GM19035 (cell line): ENCODE measurements around the gene IL1RAPL1.

ENCODE experiments used
- ATAC-seq: cut with Tn5 transposase; IDR thresholded peaks from one replicate; pipeline ENCODE4 v1.9.1; 2021; ENCODE audit not compliant: unreplicated experiment

The IL1RAPL1 gene

DNA sequence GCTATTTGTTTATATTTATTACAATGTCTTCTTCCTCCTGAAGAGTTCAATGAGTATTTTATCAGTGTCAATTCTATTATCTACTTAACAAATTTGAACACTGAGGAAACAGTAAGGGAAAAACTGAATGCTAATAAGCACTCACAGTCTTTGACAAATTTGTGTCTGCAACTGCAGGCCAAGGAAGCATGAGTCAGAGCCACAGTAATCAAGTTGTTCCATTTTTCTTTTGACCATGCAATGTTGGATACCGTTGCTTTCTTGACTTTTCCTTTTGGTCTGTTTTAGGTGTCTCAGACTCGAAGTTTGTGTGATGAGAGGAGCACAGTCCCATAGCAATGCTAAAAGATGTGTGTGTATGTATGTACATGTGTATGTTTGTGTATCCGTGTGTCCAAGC lies 359.6 kb downstream of the IL1RAPL1 start:
- no peak for ATAC-seq

DNA sequence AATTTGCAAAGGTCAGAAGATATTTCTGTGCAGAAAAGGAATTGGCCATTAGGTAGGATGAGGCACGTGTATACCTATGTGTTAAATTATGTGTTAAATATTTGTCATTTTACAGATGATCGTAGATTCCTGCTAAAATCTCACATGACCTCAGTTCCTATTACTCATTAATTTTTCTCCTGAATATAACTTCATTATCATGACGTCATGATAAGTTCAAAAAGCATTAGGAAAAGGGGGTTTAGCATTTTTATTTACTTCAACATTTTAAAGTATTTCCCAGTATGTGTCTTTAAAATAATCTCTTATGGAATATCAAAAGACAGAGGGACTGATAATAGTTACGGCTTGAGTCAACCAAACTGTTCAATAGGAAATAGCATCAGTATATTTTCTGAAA lies 372.8 kb downstream of the IL1RAPL1 start:
- no peak for ATAC-seq

DNA sequence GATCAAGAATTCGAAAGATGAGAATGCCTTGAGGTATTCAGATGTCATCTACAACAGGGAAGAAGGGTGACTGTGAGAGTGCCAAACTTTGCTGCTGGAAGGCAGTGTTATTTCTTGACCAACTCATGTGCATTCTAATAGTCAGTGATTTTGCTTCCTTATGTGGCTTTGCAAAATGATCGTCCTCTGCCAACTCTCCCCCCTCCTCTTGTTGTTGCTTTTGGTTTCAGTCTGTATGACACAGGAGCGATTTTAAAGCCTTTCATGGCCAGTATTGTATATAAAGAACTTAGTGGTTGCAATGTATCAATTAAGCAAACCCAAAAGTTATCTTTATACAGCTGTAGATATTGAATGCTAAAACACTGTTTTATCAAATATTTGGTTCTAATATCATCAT lies 379.1 kb downstream of the IL1RAPL1 start:
- ATAC-seq: no peak

DNA sequence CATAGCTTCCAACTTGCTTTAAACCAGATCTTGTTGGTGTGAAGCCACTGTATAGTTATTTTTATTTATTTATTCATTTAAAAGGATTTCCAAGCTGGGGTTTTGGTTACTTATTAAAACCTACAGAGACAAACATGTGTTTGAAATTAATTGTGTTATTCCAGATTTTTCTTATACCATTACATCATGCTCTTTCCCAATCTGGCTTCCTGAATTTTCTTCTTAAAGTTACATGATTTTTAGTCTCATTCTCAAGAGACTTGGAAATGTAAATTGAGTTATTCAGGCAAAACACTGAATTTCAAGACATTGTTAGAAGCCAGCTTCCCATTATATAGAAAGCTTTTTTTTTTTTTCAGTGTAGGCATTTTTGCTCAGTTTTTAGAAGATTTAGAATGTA lies 381.9 kb downstream of the IL1RAPL1 start:
- no peak for ATAC-seq

DNA sequence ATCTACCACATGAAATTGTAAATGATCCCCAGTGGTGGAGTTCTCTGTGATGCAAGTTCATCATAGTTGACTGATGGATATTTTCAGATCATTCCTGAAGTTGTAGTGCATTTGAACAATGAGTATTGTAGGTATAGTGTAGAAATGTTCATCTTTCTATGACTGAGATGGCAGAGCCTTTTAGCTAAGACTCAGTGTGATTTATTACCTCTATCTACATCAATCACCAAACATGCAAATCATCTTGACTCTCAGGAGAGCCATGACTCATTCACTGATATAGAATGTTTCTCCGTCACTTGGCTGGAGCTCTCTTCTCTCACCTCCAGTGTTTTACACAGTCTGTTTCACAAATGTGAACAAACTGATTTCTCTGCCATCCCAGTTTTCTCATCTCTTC lies 392.6 kb downstream of the IL1RAPL1 start:
- ATAC-seq: no peak

DNA sequence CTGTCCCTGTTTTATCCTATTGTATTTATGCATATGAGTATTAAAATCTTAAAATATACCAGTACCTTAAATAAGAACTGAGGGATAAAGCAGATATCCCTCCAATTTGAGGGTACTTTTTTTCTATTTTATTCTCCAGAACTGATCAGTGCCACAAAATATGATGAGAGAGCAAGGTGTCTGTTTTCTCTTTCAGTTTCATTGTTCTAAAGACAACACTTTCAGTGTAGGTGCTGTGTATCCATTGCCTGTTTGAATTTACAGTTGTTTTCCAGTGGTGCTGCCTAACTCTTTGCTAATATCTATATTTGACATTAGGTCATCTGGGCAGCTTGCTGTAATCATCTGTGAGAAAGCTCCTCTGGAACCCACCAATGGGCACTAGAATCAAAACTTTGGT lies 394.7 kb downstream of the IL1RAPL1 start:
- ATAC-seq: no peak

DNA sequence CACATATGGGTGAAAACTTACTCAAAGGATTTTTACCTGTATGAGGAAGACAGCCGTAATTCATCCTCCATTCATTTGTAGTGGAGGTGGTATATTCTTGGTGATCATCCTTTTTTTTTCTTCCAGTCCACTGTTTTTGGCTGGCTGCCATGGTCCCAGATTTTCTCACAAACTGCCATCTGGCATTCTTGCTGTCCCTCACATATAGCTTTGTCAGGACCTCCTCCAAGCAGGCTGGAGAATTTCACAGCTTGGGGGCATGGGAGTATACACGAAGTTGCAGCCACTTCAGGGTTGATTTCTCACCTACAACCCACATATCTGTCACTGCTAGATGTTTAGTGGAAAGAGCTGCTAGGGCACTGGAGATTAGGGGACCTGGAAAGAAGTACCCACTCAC lies 401.0 kb downstream of the IL1RAPL1 start:
- ATAC-seq: no peak

DNA sequence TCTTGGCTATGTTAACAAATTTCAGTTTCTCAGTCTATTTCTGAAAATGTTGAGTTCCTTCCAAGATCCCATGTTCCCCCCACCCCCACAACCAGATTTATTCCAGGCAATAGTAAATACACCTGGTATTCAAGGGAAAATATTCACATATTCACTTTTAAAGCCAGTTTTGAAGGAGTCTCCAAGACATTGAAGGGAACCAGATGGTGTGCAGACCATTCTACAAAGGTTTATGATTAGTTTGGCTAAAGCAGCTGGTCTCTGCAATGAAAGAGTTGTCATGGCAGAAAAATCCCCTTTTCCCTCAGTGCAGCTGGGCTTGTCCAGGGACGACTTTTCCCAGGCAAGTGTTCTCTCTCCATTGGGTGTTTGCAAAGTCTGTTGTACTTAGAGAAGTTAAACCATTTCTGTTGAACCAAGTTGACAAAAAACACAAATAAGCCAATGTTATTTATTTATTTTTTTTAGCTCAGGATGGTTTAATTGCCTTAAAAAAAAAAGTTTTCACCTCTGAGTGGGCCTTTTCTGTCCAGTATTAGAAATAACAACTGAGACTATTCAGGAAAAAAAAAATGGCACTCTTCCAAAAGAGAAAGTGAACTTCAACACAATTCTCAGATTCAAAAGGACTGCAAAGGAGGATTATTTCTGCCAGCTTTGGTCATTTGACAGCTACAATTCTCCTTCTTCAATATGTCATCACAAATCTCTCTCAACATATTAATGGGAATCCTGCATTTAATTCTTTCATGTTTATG lies 410.6 kb downstream of the IL1RAPL1 start:
- no peak for ATAC-seq

DNA sequence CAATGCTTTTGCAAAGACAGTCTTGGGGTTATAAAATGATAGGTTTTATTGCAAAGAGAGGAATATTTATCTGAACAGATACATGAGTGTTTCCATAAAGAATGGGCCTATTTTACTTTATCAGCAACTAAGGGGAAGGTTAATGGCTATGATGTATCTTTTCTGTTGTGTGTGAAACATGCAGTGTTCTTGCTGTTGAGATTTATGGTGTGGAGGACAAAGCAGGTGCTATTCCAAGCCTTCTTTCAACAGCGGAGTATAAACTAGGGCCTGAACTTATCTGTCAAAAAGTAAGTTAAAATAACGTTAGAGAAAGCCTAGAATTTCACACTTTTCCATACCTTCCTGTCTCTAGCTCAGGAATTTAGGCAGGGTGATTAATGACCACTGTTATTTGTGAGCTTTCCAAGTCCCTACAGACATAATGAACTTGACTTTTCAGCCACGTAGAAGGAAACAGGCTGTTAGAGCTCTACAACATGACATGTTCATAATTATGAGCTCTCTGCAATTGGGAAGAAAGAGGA lies 411.4 kb downstream of the IL1RAPL1 start:
- ATAC-seq: no peak

DNA sequence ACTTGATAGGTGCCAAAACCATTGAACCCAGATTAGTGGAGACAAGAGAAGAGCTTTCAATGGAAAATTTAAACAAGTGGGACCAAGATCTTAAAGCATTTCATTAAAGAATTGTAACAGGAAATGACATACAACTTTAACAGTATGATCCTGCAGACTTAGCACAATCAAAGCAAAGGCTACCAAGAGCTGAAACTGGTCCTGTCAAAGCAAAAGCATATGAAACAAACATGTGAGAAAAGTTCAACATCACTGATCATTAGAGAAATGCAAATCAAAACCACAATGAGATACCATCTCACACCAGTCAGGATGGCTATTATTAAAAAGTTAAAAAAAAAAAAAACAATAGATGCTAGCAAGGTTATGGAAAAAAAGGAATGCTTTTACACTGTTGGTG lies 425.6 kb downstream of the IL1RAPL1 start:
- no peak for ATAC-seq

DNA sequence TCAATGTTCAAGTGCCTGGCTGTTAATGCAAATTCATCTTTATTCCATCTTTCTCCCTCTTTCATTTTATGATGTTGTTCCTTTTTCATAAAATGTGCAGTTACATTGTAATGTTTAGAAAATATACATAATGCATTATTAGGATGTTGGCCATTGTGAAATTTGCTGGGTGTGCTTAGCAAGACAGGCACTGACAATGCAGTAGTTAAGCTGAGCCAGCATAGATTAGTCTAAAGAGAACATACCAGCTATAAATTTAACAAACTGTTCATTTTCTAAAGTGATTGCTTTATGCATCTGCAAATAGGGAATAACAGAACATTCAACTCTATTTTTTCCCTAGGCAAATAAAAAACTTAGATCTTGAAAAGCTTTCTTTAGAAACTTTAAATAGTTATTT lies 436.0 kb downstream of the IL1RAPL1 start:
- ATAC-seq: no peak

DNA sequence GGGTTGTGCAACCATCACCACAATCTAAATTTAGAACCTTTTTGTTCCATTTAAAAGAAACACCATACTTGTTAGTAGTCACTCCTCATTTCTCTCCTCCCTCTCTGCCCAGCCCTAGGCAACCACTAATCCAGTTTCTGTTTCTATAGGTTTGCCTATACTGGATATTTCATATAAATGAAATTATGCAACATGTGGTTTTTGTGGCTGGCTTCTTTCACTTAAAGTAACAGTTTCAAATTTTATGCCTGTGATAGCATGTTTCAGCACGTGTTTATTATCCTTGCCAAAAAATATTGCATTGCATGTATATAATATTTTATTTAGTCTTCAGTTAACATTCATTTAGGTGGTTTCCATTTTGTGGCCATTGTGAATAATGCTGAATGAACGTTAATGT lies 437.6 kb downstream of the IL1RAPL1 start:
- ATAC-seq: no peak

DNA sequence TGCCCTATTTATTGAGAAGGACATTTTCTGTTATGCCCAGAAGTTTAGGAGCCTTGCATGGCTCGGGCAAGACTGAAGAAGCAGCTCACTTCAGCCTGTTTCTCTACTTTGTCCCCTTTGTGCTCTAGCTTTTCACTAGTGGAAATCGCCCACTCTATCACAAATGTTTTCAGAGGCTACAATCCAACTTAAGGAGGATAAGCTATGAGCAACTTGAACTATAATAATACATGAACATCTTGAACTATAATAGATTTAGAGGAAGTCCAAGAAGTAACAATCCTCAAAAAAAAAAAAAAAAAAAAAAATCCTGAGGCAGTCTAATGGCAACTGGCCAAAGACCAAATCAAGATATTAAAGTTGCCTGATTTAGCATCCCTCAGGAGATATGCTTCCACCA lies 452.3 kb downstream of the IL1RAPL1 start:
- no peak for ATAC-seq

DNA sequence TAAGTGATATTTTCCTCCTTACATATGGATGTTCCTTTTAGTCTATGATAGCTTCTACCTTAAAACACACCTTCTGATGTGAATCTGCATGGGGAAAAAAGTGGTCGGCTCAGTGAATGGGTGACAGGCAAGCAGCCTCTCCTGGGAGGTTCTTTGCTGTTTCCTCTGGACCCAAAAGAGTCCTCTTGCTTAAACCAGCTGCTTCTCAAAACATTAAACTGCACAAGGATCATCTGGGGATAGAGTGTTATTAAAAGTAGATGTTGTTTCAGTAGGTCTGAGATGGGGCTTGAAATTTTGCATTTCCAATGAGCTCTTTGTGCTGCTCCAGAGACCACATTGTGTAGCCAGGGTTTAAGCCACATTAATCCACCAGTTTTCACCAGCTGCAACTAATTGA lies 452.9 kb downstream of the IL1RAPL1 start:
- no peak for ATAC-seq

DNA sequence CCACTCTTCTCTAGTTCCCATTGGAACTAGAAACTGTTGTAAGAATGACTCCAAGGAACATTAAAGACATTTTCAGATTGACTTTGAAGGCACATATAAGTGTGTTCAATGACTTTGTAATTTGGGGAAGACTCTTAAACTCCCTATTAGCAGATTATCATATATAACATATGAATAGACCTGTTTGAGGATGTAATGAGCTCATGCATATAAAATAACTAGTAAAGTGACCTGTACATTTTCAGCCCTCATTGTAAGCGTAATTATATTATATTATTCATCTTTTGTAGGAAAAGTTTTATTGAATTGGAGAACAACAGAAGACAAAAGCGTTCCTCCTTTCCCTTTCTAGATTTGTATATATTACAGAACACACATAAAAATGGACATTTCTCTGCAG lies 455.1 kb downstream of the IL1RAPL1 start:
- ATAC-seq: no peak

DNA sequence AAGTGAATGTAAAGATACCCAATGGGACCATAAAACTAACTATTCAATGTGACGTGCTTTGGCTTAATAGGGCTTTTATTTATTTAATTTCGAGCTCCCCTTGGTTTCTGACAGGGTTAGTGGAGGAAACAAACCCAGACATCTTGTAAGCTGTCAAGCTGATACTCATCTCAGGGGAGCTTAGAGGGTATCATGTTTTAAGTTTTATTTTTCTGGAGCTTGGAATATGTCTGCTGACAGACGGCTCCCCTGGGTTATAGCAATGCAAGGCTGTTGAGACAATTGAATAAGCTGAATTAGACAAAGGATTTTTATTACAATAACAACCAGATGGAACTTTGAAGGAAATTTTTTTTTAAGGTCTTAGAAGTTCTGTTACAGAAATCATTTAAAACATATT lies 456.5 kb downstream of the IL1RAPL1 start:
- no peak for ATAC-seq

DNA sequence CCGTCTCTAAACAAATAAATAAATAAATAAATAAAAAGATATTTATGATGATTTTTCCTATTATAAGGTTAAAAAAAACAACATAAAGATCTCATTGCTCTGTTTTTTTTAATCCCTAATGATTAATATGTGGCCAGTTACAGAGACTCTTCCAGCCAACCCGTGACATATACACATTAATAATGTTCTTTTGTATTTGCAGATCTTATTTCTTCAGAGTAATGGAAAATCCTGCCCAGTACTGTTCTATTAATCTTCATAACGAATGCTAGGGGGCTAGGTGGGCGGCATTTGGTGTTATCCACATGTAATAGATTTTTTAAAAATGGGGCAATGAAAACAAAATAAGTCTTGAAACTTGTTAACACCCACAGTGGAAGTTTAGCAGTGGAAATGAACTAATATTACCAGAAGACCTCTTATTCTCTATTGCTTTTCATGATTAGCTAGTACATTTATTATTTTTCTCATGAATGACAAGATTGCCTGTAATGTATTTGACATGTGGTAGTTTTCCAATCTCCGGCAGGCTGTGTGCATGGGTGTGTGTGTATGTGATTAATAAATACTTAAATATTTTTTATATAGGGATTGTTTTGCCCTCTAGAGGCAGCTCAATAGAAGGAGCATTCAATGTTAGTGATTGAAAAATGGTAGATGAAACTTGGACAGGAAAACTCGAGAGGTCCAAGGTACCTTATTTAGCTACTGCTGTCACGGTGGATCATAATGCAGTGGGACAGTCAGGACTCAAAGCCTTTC lies 457.4 kb downstream of the IL1RAPL1 start:
- ATAC-seq: no peak

DNA sequence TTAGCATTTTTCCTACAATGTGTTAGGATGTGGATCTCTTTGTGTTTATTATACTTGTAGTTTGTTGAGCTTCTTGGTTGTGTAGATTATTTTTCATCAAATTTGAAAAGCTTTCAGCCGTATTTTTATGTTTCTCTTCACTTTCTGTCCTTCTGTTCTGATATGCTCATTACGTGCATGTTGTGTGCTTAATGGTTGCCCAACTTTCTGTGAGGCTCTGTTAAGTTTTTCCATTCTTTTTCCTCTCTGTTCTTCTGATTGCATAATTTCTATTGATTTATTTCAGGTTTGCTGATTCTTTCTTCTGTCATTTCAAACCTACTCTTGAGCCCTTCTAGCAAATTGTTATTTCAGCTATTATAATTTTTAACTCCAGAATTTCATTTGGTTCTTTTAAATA lies 478.2 kb downstream of the IL1RAPL1 start:
- ATAC-seq: no peak

DNA sequence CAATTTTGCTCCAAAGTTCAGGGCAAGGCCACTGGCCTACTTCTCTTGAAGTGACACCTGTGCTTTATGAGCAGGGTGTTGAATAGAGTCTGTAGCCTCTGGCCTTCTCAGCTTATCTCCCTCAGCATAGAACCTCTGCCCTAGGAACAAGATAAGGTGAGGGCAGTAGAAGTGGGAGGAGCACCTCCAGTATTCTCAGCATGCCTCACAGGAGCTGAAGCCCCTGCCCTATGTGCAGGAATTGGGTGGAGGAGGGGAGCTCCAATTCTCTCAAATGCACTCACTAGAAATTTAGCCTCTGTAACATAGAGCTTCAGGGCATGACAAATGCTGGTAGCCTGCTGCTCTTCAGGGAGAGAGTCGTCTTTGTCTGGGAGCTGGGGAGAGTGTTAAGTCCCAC lies 479.3 kb downstream of the IL1RAPL1 start:
- no peak for ATAC-seq

DNA sequence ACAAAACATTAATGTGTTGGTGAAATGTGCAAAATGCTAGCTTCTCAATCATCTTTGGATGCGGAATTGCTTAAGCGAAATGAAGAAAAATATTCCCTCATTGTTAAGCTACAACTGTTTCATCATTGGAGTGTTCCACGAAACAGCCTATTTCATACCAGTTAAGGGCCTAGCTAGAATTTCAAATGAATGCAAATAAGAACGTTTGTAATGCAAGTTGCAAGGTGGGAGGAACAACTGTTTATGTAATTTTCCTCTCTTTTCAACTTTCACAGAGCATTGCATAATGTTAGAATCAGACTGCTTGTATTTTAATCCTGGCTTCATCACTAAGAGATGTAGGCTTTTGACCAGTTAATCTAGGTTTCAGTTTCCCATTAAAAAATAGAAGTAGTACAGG lies 480.1 kb downstream of the IL1RAPL1 start:
- no peak for ATAC-seq

DNA sequence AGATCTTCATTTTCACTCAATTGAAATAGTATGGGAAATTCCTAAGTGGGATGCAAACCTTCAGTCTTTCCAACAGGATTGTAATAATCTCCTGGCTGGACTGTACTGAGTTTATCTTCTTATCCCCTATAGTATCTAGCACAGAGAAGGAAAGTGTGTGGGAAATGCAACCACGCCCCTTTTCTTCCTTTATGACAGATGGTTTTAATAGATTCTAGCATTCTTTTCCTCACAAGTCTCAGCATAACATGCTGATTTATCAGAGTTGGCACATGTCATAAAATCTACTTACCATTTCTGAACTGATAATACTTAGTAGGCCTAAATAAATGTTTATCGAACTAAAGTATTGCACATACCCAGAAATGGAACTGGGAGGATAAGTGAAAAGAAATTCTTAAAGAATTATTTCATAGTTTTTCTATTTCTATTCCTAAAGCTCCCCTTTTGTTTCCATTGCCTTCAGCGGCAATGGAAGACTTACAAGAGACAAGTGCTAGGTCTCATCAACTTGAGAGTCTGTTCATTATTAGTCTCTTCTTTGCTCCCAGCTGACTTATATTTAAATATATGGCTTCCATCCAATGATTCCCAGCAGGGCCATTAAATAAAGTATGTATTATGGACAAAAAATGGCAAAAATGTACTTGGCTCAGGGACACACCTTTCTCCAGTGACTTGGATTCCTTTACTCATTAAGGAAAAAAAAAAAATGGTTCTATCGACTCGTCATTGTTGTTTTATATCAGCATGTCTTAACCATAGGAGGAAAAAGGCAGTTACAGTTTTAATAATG lies 484.5 kb downstream of the IL1RAPL1 start:
- no peak for ATAC-seq

DNA sequence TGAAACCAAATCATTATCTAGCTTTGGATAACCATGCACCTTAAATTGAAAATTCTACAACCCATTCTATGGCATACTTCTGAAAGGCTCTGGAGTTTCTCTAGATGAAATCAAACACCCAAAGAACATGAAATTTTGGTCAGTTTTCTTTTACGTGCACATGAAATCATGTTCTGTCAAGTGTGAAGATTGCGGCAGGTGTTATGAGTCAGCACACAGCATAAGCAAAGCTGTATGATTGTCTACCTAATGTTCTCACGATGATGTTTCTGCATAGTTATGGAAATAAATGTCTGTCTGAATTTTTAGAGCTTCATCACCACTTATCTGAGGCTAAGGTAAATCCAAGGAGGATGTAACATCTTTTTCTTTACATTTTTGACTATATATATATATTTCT lies 495.3 kb downstream of the IL1RAPL1 start:
- no peak for ATAC-seq
